Mesendoderm (in vitro differentiated cells): ENCODE measurements around the gene RTCA.
"Not testable (repeated sequence)": the region's sequence is repeated elsewhere in the genome, so short reads cannot be mapped to it uniquely, and the experiment has no call there.

Experiments used
- DNase-seq: peaks from one replicate; pipeline ENCODE4 v3.0.0; 2013
- H2AK5ac ChIP-seq: 2 replicates; pipeline ENCODE4 v1.6.1; 2013; ENCODE audit warnings: low read length, inconsistent platforms
- H2BK120ac ChIP-seq: 2 replicates; pipeline ENCODE4 v1.6.1; 2013; ENCODE audit warnings: low read depth, mild to moderate bottlenecking, low read length, moderate library complexity, mixed read lengths
- H2BK15ac ChIP-seq: replicated peaks from 2 replicates; pipeline ENCODE4 v1.6.1; 2013; ENCODE audit warnings: low read depth, mild to moderate bottlenecking, moderate library complexity
- H2BK5ac ChIP-seq: 2 replicates; pipeline ENCODE4 v1.6.1; 2013; ENCODE audit warnings: low read length, inconsistent platforms
- H3K18ac ChIP-seq: 2 replicates; pipeline ENCODE4 v1.6.1; 2013; ENCODE audit warnings: mild to moderate bottlenecking, low read length, mixed read lengths
- H3K23ac ChIP-seq: one replicate; pipeline ENCODE4 v1.6.1; 2013; ENCODE audit warnings: low read length
- H3K27ac ChIP-seq: 2 replicates; pipeline ENCODE4 v1.5.1; 2013; ENCODE audit warnings: low read depth, mild to moderate bottlenecking, inconsistent platforms, low read length, moderate library complexity
- H3K27me3 ChIP-seq: 2 replicates; pipeline ENCODE4 v1.6.1; 2013; ENCODE audit warnings: low read length, control low read depth, mild to moderate bottlenecking, inconsistent platforms; ENCODE audit not compliant: insufficient read depth, poor library complexity
- H3K36me3 ChIP-seq: 2 replicates; pipeline ENCODE4 v1.6.1; 2013; ENCODE audit warnings: low read length, inconsistent platforms; ENCODE audit not compliant: control insufficient read depth, insufficient read depth
- H3K4ac ChIP-seq: one replicate; pipeline ENCODE4 v1.6.1; 2013; ENCODE audit warnings: low read depth, mild to moderate bottlenecking, low read length, moderate library complexity
- H3K4me1 ChIP-seq: 2 replicates; pipeline ENCODE4 v1.6.1; 2013; ENCODE audit warnings: low read depth, low read length, inconsistent platforms; ENCODE audit not compliant: control insufficient read depth
- H3K4me2 ChIP-seq: 2 replicates; pipeline ENCODE4 v1.6.1; 2013; ENCODE audit warnings: low read length
- H3K4me3 ChIP-seq: 2 replicates; pipeline ENCODE4 v1.5.1; 2013; ENCODE audit warnings: mild to moderate bottlenecking, low read length
- H3K56ac ChIP-seq: one replicate; pipeline ENCODE4 v1.6.1; 2013; ENCODE audit warnings: low read length
- H3K79me1 ChIP-seq: 2 replicates; pipeline ENCODE4 v1.6.1; 2013; ENCODE audit warnings: low read length, inconsistent platforms
- H3K79me2 ChIP-seq: 2 replicates; pipeline ENCODE4 v1.6.1; 2013; ENCODE audit warnings: mild to moderate bottlenecking, low read length; ENCODE audit not compliant: control insufficient read depth, insufficient read depth
- H3K9ac ChIP-seq: 2 replicates; pipeline ENCODE4 v1.6.1; 2013; ENCODE audit warnings: low read length, inconsistent platforms
- H4K5ac ChIP-seq: one replicate; pipeline ENCODE4 v1.6.1; 2013; ENCODE audit warnings: low read length
- H4K8ac ChIP-seq: one replicate; pipeline ENCODE4 v1.6.1; 2013; ENCODE audit warnings: low read depth, mild to moderate bottlenecking, control low read depth, low read length, moderate library complexity
- WGBS: extraction: QIAGEN DNeasy Blood & Tissue Kit; methylation state at CpG from one replicate; pipeline ENCODE4 v1.1.7; 2013; ENCODE audit warnings: low lambda C conversion rate, missing lambda C conversion rate; ENCODE audit not compliant: insufficient coverage; ENCODE audit errors: extremely low coverage; 5-methylcytosine and 5-hydroxymethylcytosine counted together

Gene RTCA

GRCh38 chr1:100331146-100331545 is 65.1 kb downstream of the RTCA start:
- not testable (repeated sequence) for H3K56ac ChIP-seq, H2BK5ac ChIP-seq, H3K36me3 ChIP-seq, H3K9ac ChIP-seq, H2BK15ac ChIP-seq, H3K4me3 ChIP-seq, H3K27me3 ChIP-seq, DNase-seq, H2BK120ac ChIP-seq, H3K79me2 ChIP-seq, H3K4me2 ChIP-seq, H3K4ac ChIP-seq, H3K23ac ChIP-seq, H3K27ac ChIP-seq, H3K18ac ChIP-seq, H4K8ac ChIP-seq, H4K5ac ChIP-seq, H3K4me1 ChIP-seq, H2AK5ac ChIP-seq, H3K79me1 ChIP-seq
- no CpG with 5 or more reads among the region's 2 CpGs for WGBS

- H2BK5ac ChIP-seq, result no peak overlapping the region
- no peak overlapping the region for H2BK120ac ChIP-seq
- H3K9ac ChIP-seq, result no peak overlapping the region
- no peak overlapping the region for H3K27ac ChIP-seq
- no peak overlapping the region for H3K18ac ChIP-seq
- H3K36me3 ChIP-seq, result no peaks in the 10 kb centered on the region
- no CpG with 5 or more reads among the region's 9 CpGs for WGBS
- H3K4me3 ChIP-seq, result no peak overlapping the region
- H3K56ac ChIP-seq, result no peak overlapping the region
- H3K4ac ChIP-seq, result no peak overlapping the region
- H2BK15ac ChIP-seq, result no peak overlapping the region
- DNase-seq, result no peak
- no peak overlapping the region for H3K23ac ChIP-seq
- no peak overlapping the region for H3K4me2 ChIP-seq
- H2AK5ac ChIP-seq, result no peak overlapping the region
- H3K79me2 ChIP-seq, result no peaks in the 10 kb centered on the region
- no peaks in the 10 kb centered on the region for H3K79me1 ChIP-seq
- H4K8ac ChIP-seq, result no peak overlapping the region
- no peaks in the 10 kb centered on the region for H3K27me3 ChIP-seq
- no peak overlapping the region for H4K5ac ChIP-seq
- H3K4me1 ChIP-seq, result peaks cover 2% of the 10 kb centered on the region
These were observed 66.3 kb downstream of the RTCA start for GRCh38 chr1:100332331-100332730.

DNA sequence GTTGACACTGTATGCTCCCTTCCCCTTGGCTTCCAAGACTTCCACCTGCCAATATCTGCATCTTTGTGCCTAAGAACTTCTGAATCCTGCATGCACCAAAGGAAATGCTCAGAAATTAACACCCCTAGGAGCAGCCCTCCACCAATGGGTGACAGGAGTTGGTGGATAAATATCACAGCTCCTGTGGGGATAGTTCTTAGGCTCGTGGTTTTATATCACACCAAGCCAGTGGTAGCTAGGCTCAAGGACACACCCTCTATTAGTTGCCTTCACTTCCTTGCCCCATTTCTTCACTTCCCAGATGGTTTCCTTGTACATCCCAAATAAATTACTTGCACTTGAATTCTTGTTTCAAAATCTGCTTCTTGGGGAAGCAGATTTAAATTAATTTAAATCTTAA is 69.4 kb downstream of the RTCA start:
- no peak overlapping the region for H3K56ac ChIP-seq
- H3K23ac ChIP-seq, result no peak overlapping the region
- H3K79me2 ChIP-seq, result no peaks in the 10 kb centered on the region
- H3K27ac ChIP-seq, result no peak overlapping the region
- no peak overlapping the region for H3K18ac ChIP-seq
- peak overlapping the region; percentile 17 for H4K8ac ChIP-seq
- H2BK15ac ChIP-seq, result peak overlapping the region; percentile 45
- H3K4ac ChIP-seq, result no peak overlapping the region
- no peak overlapping the region for H2AK5ac ChIP-seq
- no CpG with 5 or more reads among the region's 1 CpG for WGBS
- no peak overlapping the region for H3K9ac ChIP-seq
- H3K79me1 ChIP-seq, result no peaks in the 10 kb centered on the region
- H3K4me2 ChIP-seq, result no peak overlapping the region
- H4K5ac ChIP-seq, result no peak overlapping the region
- H3K27me3 ChIP-seq, result no peaks in the 10 kb centered on the region
- H3K4me3 ChIP-seq, result no peak overlapping the region
- no peaks in the 10 kb centered on the region for H3K36me3 ChIP-seq
- no peak for DNase-seq
- peaks cover 7% of the 10 kb centered on the region for H3K4me1 ChIP-seq
- H2BK120ac ChIP-seq, result no peak overlapping the region
- H2BK5ac ChIP-seq, result no peak overlapping the region

DNA sequence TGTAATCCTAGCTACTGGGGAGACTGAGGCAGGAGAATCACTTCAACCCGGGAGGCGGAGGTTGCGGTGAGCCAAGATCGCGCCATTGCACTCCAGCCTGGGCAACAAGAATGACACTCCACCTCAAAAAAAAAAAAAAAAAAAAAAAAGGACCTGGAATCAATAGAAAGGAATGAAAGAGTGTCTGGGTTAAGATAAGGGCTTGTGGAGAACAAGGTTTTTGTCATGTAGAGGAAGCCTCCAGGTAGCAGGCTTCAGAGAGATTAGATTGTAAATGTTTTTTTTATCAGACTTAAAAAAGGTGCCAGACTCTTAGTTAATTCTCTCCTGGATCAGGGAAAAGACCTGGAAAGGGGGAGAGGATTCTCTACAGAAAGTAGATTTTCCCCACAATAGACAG is 71.9 kb downstream of the RTCA start:
- peak overlapping the region; percentile 34 for H2BK120ac ChIP-seq
- no CpG with 5 or more reads among the region's 5 CpGs for WGBS
- H2BK5ac ChIP-seq, result peak overlapping the region; percentile 40
- DNase-seq, result peak; percentile 94
- H3K27me3 ChIP-seq, H2AK5ac ChIP-seq, H3K4me1 ChIP-seq, H3K9ac ChIP-seq, H4K8ac ChIP-seq, H2BK15ac ChIP-seq, H3K79me1 ChIP-seq, H3K36me3 ChIP-seq, H3K79me2 ChIP-seq, H3K4ac ChIP-seq, H3K18ac ChIP-seq, H3K23ac ChIP-seq, H3K4me3 ChIP-seq, H4K5ac ChIP-seq, H3K4me2 ChIP-seq: not testable (repeated sequence)
- H3K27ac ChIP-seq, result peak overlapping the region; percentile 61
- H3K56ac ChIP-seq, result peak overlapping the region; percentile 26

DNA sequence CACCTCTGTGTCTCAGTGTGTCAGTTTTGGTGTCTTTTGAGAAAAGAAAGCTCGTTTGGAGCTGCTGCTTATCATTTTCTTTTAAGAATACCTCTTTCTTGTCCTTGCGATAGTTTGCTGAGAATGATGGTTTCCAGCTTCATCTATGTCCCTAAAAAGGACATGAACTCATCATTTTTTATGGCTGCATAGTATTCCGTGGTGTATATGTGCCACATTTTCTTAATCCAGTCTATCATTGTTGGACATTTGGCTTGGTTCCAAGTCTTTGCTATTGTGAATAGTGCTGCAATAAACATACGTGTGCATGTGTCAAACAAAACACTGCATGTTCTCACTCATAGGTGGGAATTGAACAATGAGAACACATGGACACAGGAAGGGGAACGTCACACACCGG is 73.7 kb downstream of the RTCA start:
- not testable (repeated sequence) for H3K4me1 ChIP-seq, H3K79me2 ChIP-seq, H3K4me2 ChIP-seq, H2BK15ac ChIP-seq, H3K56ac ChIP-seq, H3K79me1 ChIP-seq, H2AK5ac ChIP-seq, H3K4ac ChIP-seq, H3K4me3 ChIP-seq, H4K5ac ChIP-seq, H3K36me3 ChIP-seq, H3K9ac ChIP-seq, H3K27ac ChIP-seq, DNase-seq, H2BK5ac ChIP-seq, H3K27me3 ChIP-seq, H3K23ac ChIP-seq, H4K8ac ChIP-seq
- no CpG with 5 or more reads among the region's 6 CpGs for WGBS
- Histone ChIP-seq H2BK120ac (peak overlapping the region; percentile 96), H3K18ac (peak overlapping the region; percentile 61)

- Histone ChIP-seq H2BK5ac (no peak overlapping the region), H4K5ac (no peak overlapping the region), H4K8ac (no peak overlapping the region), H3K79me1 (no peaks in the 10 kb centered on the region), H3K4ac (no peak overlapping the region), H3K56ac (no peak overlapping the region), H3K18ac (no peak overlapping the region), H3K79me2 (no peaks in the 10 kb centered on the region), H3K4me3 (no peak overlapping the region), H3K27me3 (no peaks in the 10 kb centered on the region), H3K4me2 (no peak overlapping the region), H3K27ac (no peak overlapping the region), H2AK5ac (no peak overlapping the region), H3K23ac (no peak overlapping the region), H3K9ac (no peak overlapping the region), H3K4me1 (peaks cover 7% of the 10 kb centered on the region), H2BK120ac (no peak overlapping the region), H3K36me3 (no peaks in the 10 kb centered on the region), H2BK15ac (no peak overlapping the region)
- WGBS, result no CpG with 5 or more reads among the region's 1 CpG
- DNase-seq, result no peak
These were observed 74.5 kb downstream of the RTCA start for GRCh38 chr1:100340494-100340893.
